ENCODE data around the gene TSPAN31. TPM values are rescaled to one million over a fixed set of nuclear protein-coding genes. Genes with fewer than 3 reads are reported as not detected.

TSPAN31 gene
- total and polyA plus RNA-seq, 9 of the 15 experiments (the other 6 are each of a cell fraction or from before 2014, with no cell fraction given) = 11.3 to 26.4 (median 14.3) TPM

GRCh38 chr12:57700317-57700716 lies 44.5 kb upstream of the TSPAN31 start:
- H3K27me3 ChIP-seq (ENCODE audit: control insufficient read depth in 2 of 2, insufficient read depth in 2 of 2, low read length in 2 of 2) = no peaks in the 10 kb centered on the region
- in situ Hi-C loops (cut with MboI) = no loop called here
- WGBS (ENCODE audit: insufficient coverage, low coverage, missing lambda C conversion rate) = 88% methylated on average over 2 of the region's 2 CpGs
- peaks cover 5% of the 10 kb centered on the region; the same call in 1 of the 2 replicates for H3K9me3 ChIP-seq (replicated peaks; ENCODE audit: control insufficient read depth, insufficient read depth, low read depth, low read length)
- no peak for FAIRE-seq
- no peak for TF ChIP-seq ZNF778 (CRISPR knock-in tag; IDR thresholded peaks at IDR 0.05)
- TF ChIP-seq ZMIZ1 (IDR thresholded peaks at IDR 0.05; ENCODE audit: low read depth in 2 of 2, low read length in 2 of 2) = no peak
- TF ChIP-seq CBX3 (IDR thresholded peaks at IDR 0.05; ENCODE audit: borderline replicate concordance in 1 of 2, low read length in 2 of 2) = no peak
- peak; percentile 36; the same call in 1 of the 3 replicates for ATAC-seq
- no peak for DNase-seq (ENCODE audit: extremely low read depth in 1 of 4, low spot score in 3 of 4)
- H4K20me1 ChIP-seq (replicated peaks; ENCODE audit: control insufficient read depth, insufficient read depth, low read length) = no peaks in the 10 kb centered on the region
- POLR2A ChIA-PET = interaction anchor here (0.6 kb wide), 1 partner anchor 17 kb away, joined by 3 read pairs; no protein-coding TSS in a partner anchor
- CTCF ChIA-PET (ENCODE audit: low intra/inter-chr PET ratio) = no interaction called here
- H3K4me2 ChIP-seq (ENCODE audit: insufficient read depth, low read length) = no peak overlapping the region
- peaks cover 40% of the 10 kb centered on the region for H3K36me3 ChIP-seq (ENCODE audit: control insufficient read depth, insufficient read depth, low read length)
- H3K9me1 ChIP-seq (ENCODE audit: control insufficient read depth, insufficient read depth, low read length) = no peaks in the 10 kb centered on the region
- no peak overlapping the region for H3K27ac ChIP-seq (ENCODE audit: extremely low read depth, low read depth, low read length)
- no peak overlapping the region for H2AFZ ChIP-seq (ENCODE audit: low read depth, low read length)
- H3K79me2 ChIP-seq (ENCODE audit: control insufficient read depth, insufficient read depth, low read length) = no peaks in the 10 kb centered on the region
- H3K4me1 ChIP-seq (replicated peaks in 1 of 2; ENCODE audit: control insufficient read depth in 2 of 2, insufficient read depth in 2 of 2, low read length in 2 of 2) = no peaks in the 10 kb centered on the region
- H3K4me3 ChIP-seq = no peak overlapping the region
- BruUV-seq (replicated peaks) = no TSS peak
- H3K9ac ChIP-seq (ENCODE audit: insufficient read depth in 1 of 2, low read depth in 2 of 2, low read length in 2 of 2) = no peak overlapping the region
- intact Hi-C loops (cut with micrococcal nuclease) = no loop called here

Measured in K562 (cell line).